HEK293 (cell line): ENCODE results near the gene HELQ.

Experiments
- MZF1 ChIP-seq: fragments of 450-650 bp; formaldehyde crosslinking; IDR thresholded peaks from 2 replicates; pipeline ENCODE4 v1.5.1; 2017; ENCODE audit warnings: missing biosample characterization, missing genetic modification characterization, borderline replicate concordance
- ZNF23 ChIP-seq: fragments of 450-650 bp; formaldehyde crosslinking; IDR thresholded peaks from 2 replicates; pipeline ENCODE4 v1.5.1; 2016; ENCODE audit warnings: missing biosample characterization, missing genetic modification characterization, borderline replicate concordance
- ZNF324 ChIP-seq: fragments of 450-650 bp; formaldehyde crosslinking; IDR thresholded peaks from 2 replicates; pipeline ENCODE4 v1.5.1; 2016; ENCODE audit warnings: missing biosample characterization, missing genetic modification characterization
- ZNF776 ChIP-seq: fragments of 450-650 bp; formaldehyde crosslinking; IDR thresholded peaks from 2 replicates; pipeline ENCODE4 v1.5.0; 2017; ENCODE audit warnings: missing biosample characterization, missing genetic modification characterization, borderline replicate concordance
- TF ChIP-seq, protein P1 (sequence below): fragments of 450-650 bp; formaldehyde crosslinking; IDR thresholded peaks from 2 replicates; pipeline ENCODE4 v1.5.1; 2016; ENCODE audit warnings: missing biosample characterization, missing genetic modification characterization
- TF ChIP-seq, protein P2 (sequence below): fragments of 450-650 bp; formaldehyde crosslinking; IDR thresholded peaks from 2 replicates; pipeline ENCODE4 v1.5.1; 2016; ENCODE audit warnings: missing biosample characterization, missing genetic modification characterization
- TF ChIP-seq, protein P3 (sequence below): fragments of 450-650 bp; IDR thresholded peaks from 2 replicates; pipeline ENCODE4 v1.5.1; 2018; ENCODE audit warnings: missing biosample characterization, mild to moderate bottlenecking, missing genetic modification characterization
- TF ChIP-seq, protein P4 (sequence below): fragments of 450-650 bp; formaldehyde crosslinking; IDR thresholded peaks from 2 replicates; pipeline ENCODE4 v1.5.1; 2016; ENCODE audit warnings: missing biosample characterization, missing genetic modification characterization
- TF ChIP-seq, protein P5 (sequence below): fragments of 450-650 bp; formaldehyde crosslinking; IDR thresholded peaks from 2 replicates; pipeline ENCODE4 v1.5.1; 2017; ENCODE audit warnings: missing biosample characterization, missing genetic modification characterization

DNA sequence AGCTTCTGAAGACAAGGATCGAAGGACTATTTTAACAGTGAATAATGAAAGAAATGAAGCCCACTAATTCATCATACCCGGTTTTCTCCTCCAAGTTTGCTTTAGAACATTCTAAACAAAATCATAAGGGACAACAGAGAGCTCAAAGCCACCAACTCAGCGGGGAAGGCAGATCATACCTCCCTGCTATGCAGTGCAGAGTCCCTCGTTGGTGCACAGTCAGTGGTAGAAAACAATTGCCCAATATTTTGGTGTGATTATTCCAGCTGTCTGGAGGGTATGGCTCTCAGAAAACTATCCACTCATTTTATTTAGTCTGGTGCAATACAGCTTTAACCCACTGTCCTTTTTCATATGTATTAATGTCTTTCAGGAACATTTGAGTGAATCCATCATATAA lies 61.7 kb downstream of the HELQ start:
- TF ChIP-seq, protein P1, sequence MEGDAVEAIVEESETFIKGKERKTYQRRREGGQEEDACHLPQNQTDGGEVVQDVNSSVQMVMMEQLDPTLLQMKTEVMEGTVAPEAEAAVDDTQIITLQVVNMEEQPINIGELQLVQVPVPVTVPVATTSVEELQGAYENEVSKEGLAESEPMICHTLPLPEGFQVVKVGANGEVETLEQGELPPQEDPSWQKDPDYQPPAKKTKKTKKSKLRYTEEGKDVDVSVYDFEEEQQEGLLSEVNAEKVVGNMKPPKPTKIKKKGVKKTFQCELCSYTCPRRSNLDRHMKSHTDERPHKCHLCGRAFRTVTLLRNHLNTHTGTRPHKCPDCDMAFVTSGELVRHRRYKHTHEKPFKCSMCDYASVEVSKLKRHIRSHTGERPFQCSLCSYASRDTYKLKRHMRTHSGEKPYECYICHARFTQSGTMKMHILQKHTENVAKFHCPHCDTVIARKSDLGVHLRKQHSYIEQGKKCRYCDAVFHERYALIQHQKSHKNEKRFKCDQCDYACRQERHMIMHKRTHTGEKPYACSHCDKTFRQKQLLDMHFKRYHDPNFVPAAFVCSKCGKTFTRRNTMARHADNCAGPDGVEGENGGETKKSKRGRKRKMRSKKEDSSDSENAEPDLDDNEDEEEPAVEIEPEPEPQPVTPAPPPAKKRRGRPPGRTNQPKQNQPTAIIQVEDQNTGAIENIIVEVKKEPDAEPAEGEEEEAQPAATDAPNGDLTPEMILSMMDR (tag by site-specific recombination), result no peak
- TF ChIP-seq MZF1 (tag by site-specific recombination) (no peak), ZNF23 (tag by site-specific recombination) (no peak), ZNF776 (tag by site-specific recombination) (no peak), ZNF324 (tag by site-specific recombination) (no peak)
- TF ChIP-seq, protein P2, sequence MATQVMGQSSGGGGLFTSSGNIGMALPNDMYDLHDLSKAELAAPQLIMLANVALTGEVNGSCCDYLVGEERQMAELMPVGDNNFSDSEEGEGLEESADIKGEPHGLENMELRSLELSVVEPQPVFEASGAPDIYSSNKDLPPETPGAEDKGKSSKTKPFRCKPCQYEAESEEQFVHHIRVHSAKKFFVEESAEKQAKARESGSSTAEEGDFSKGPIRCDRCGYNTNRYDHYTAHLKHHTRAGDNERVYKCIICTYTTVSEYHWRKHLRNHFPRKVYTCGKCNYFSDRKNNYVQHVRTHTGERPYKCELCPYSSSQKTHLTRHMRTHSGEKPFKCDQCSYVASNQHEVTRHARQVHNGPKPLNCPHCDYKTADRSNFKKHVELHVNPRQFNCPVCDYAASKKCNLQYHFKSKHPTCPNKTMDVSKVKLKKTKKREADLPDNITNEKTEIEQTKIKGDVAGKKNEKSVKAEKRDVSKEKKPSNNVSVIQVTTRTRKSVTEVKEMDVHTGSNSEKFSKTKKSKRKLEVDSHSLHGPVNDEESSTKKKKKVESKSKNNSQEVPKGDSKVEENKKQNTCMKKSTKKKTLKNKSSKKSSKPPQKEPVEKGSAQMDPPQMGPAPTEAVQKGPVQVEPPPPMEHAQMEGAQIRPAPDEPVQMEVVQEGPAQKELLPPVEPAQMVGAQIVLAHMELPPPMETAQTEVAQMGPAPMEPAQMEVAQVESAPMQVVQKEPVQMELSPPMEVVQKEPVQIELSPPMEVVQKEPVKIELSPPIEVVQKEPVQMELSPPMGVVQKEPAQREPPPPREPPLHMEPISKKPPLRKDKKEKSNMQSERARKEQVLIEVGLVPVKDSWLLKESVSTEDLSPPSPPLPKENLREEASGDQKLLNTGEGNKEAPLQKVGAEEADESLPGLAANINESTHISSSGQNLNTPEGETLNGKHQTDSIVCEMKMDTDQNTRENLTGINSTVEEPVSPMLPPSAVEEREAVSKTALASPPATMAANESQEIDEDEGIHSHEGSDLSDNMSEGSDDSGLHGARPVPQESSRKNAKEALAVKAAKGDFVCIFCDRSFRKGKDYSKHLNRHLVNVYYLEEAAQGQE, result no peak
- TF ChIP-seq, protein P3, sequence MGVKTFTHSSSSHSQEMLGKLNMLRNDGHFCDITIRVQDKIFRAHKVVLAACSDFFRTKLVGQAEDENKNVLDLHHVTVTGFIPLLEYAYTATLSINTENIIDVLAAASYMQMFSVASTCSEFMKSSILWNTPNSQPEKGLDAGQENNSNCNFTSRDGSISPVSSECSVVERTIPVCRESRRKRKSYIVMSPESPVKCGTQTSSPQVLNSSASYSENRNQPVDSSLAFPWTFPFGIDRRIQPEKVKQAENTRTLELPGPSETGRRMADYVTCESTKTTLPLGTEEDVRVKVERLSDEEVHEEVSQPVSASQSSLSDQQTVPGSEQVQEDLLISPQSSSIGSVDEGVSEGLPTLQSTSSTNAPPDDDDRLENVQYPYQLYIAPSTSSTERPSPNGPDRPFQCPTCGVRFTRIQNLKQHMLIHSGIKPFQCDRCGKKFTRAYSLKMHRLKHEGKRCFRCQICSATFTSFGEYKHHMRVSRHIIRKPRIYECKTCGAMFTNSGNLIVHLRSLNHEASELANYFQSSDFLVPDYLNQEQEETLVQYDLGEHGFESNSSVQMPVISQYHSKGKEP, result no peak
- TF ChIP-seq, protein P4, sequence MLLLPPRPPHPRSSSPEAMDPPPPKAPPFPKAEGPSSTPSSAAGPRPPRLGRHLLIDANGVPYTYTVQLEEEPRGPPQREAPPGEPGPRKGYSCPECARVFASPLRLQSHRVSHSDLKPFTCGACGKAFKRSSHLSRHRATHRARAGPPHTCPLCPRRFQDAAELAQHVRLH (tag by site-specific recombination), result no peak
- TF ChIP-seq, protein P5, sequence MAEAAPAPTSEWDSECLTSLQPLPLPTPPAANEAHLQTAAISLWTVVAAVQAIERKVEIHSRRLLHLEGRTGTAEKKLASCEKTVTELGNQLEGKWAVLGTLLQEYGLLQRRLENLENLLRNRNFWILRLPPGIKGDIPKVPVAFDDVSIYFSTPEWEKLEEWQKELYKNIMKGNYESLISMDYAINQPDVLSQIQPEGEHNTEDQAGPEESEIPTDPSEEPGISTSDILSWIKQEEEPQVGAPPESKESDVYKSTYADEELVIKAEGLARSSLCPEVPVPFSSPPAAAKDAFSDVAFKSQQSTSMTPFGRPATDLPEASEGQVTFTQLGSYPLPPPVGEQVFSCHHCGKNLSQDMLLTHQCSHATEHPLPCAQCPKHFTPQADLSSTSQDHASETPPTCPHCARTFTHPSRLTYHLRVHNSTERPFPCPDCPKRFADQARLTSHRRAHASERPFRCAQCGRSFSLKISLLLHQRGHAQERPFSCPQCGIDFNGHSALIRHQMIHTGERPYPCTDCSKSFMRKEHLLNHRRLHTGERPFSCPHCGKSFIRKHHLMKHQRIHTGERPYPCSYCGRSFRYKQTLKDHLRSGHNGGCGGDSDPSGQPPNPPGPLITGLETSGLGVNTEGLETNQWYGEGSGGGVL (tag by site-specific recombination), result no peak
